IMR-90 (cell line): ENCODE measurements around the gene NRP1. TPM values are rescaled to one million over a fixed set of nuclear protein-coding genes. Genes with fewer than 3 reads are reported as not detected.

Experiments used
- ATAC-seq: fragments of 200-7000 bp; cut with Tn5 transposase; 2 replicates; pipeline ENCODE4 v1.9.1; 2020; ENCODE audit warnings: low read depth, mild to moderate bottlenecking, moderate library complexity
- BruUV-seq: library from RNA; stranded (reverse); fragments of 400-500 nt; replicated peaks from 2 replicates; lab custom pipeline; 2021; lab: Mats Ljungman, UMichigan
- CTCF ChIA-PET: fragments of 300-600 bp; formaldehyde crosslinking; extraction: SDS; loops from one replicate; lab custom pipeline; 2021; ENCODE audit warnings: antibody characterized with exemption; lab: Yijun Ruan, JAX
- POLR2A ChIA-PET: fragments of 300-600 bp; sonication (Branson Sonifier 250); formaldehyde crosslinking; loops from one replicate; lab custom pipeline; 2022; ENCODE audit warnings: antibody characterized with exemption; ENCODE audit not compliant: unreplicated experiment; lab: Charles Lee
- DNase-seq: peaks from one replicate; pipeline ENCODE4 v3.0.0; 2013
- H2AFZ ChIP-seq: replicated peaks from 2 replicates; pipeline ENCODE3; 2013; ENCODE audit warnings: low read length, mild to moderate bottlenecking; ENCODE audit not compliant: poor library complexity
- H2AK5ac ChIP-seq: 2 replicates; pipeline ENCODE4 v1.6.1; 2013; ENCODE audit warnings: low read depth, low read length, inconsistent platforms
- H2AK9ac ChIP-seq: replicated peaks from 2 replicates; pipeline ENCODE3; 2013; ENCODE audit warnings: mild to moderate bottlenecking, low read depth, low read length, moderate library complexity; ENCODE audit not compliant: poor library complexity
- H2BK120ac ChIP-seq: 2 replicates; pipeline ENCODE4 v1.6.1; 2013; ENCODE audit warnings: low read depth, low read length, inconsistent platforms
- H2BK15ac ChIP-seq: 3 replicates; pipeline ENCODE4 v1.6.1; 2013; ENCODE audit warnings: low read depth, low read length, inconsistent platforms
- H2BK20ac ChIP-seq: 2 replicates; pipeline ENCODE4 v1.6.1; 2013; ENCODE audit warnings: low read depth, mild to moderate bottlenecking, inconsistent platforms, low read length, moderate library complexity
- H2BK5ac ChIP-seq: 2 replicates; pipeline ENCODE4 v1.6.1; 2013; ENCODE audit warnings: mild to moderate bottlenecking, low read depth, low read length, inconsistent platforms; ENCODE audit not compliant: poor library complexity, severe bottlenecking
- H3K14ac ChIP-seq: replicated peaks from 2 replicates; pipeline ENCODE4 v1.6.1; 2013; ENCODE audit warnings: low read depth, low read length, inconsistent platforms
- H3K18ac ChIP-seq: 2 replicates; pipeline ENCODE4 v1.6.1; 2013; ENCODE audit warnings: low read depth, low read length, control low read depth
- H3K23ac ChIP-seq: 2 replicates; pipeline ENCODE4 v1.6.1; 2013; ENCODE audit warnings: low read depth, low read length, inconsistent platforms
- H3K27ac ChIP-seq: 2 replicates; pipeline ENCODE4 v1.5.1; 2013; ENCODE audit warnings: mild to moderate bottlenecking, control low read depth, low read length; ENCODE audit not compliant: insufficient read depth
- H3K27me3 ChIP-seq: 2 replicates; pipeline ENCODE4 v1.6.1; 2013; ENCODE audit warnings: low read length; ENCODE audit not compliant: control insufficient read depth, insufficient read depth
- H3K36me3 ChIP-seq: 2 replicates; pipeline ENCODE4 v1.6.1; 2013; ENCODE audit warnings: low read length, mixed read lengths; ENCODE audit not compliant: control insufficient read depth, insufficient read depth
- H3K4ac ChIP-seq: 2 replicates; pipeline ENCODE4 v1.6.1; 2013; ENCODE audit warnings: low read depth, low read length, inconsistent platforms
- H3K4me1 ChIP-seq: 2 replicates; pipeline ENCODE4 v1.6.1; 2013; ENCODE audit warnings: low read length, mixed read lengths; ENCODE audit not compliant: control insufficient read depth, insufficient read depth
- H3K4me2 ChIP-seq: 2 replicates; pipeline ENCODE4 v1.6.1; 2013; ENCODE audit warnings: low read depth, mild to moderate bottlenecking, control low read depth, low read length, moderate library complexity
- H3K4me3 ChIP-seq: 2 replicates; pipeline ENCODE4 v1.5.1; 2013; ENCODE audit warnings: low read depth, mild to moderate bottlenecking, control low read depth, low read length, moderate library complexity; ENCODE audit not compliant: insufficient read depth
- H3K56ac ChIP-seq: 2 replicates; pipeline ENCODE4 v1.6.1; 2013; ENCODE audit warnings: low read length, inconsistent platforms; ENCODE audit not compliant: insufficient read depth; ENCODE audit errors: extremely low read depth
- H3K79me1 ChIP-seq, 2 experiments: 2 replicates each; pipeline ENCODE4 v1.6.1; 2013; ENCODE audit warnings: low read length in 2 of 2, inconsistent platforms in 1 of 2, low read depth in 1 of 2
- H3K9ac ChIP-seq: 2 replicates; pipeline ENCODE4 v1.6.1; 2013; ENCODE audit warnings: low read depth, low read length, control low read depth
- H3K9me1 ChIP-seq: 2 replicates; pipeline ENCODE4 v1.6.1; 2013; ENCODE audit warnings: low read length, inconsistent platforms; ENCODE audit not compliant: insufficient read depth
- H3K9me3 ChIP-seq: 2 replicates; pipeline ENCODE4 v1.6.1; 2013; ENCODE audit warnings: low read length; ENCODE audit not compliant: control insufficient read depth, insufficient read depth
- H4K20me1 ChIP-seq: 2 replicates; pipeline ENCODE4 v1.6.1; 2013; ENCODE audit warnings: low read length, inconsistent platforms; ENCODE audit not compliant: insufficient read depth
- H4K5ac ChIP-seq: 2 replicates; pipeline ENCODE4 v1.6.1; 2013; ENCODE audit warnings: mild to moderate bottlenecking, low read depth, low read length, control low read depth
- H4K8ac ChIP-seq, 2 experiments: 2 replicates each; pipeline ENCODE4 v1.6.1; 2013; ENCODE audit warnings: low read depth in 2 of 2, low read length in 2 of 2, control low read depth in 1 of 2, inconsistent platforms in 1 of 2
- H4K91ac ChIP-seq: 2 replicates; pipeline ENCODE4 v1.6.1; 2013; ENCODE audit warnings: low read depth, low read length, inconsistent platforms; ENCODE audit not compliant: insufficient read depth
- CEBPB ChIP-seq: IDR thresholded peaks from 2 replicates; pipeline ENCODE4 v1.6.1; 2012; ENCODE audit warnings: low read depth, low read length, improper control_type of control experiment
- CTCF ChIP-seq: conservative IDR thresholded peaks from 2 replicates; pipeline ENCODE4 v1.5.1; 2012; ENCODE audit warnings: mild to moderate bottlenecking, low read depth, low read length, improper control_type of control experiment
- ELK1 ChIP-seq: fragments of 150-350 bp; IDR thresholded peaks from 2 replicates; pipeline ENCODE4 v1.6.1; 2016; ENCODE audit warnings: low read depth, mild to moderate bottlenecking, low read length, moderate library complexity, borderline replicate concordance
- FOS ChIP-seq: fragments of 150-350 bp; IDR thresholded peaks from 2 replicates; pipeline ENCODE4 v1.6.1; 2016; ENCODE audit warnings: low read depth, low read length
- MAFK ChIP-seq: IDR thresholded peaks from 2 replicates; pipeline ENCODE4 v1.6.1; 2012; ENCODE audit warnings: low read depth, low read length, improper control_type of control experiment
- MAZ ChIP-seq: IDR thresholded peaks from 2 replicates; pipeline ENCODE4 v1.6.1; 2012; ENCODE audit warnings: low read depth, mild to moderate bottlenecking, low read length, improper control_type of control experiment, moderate library complexity, borderline replicate concordance
- MXI1 ChIP-seq: IDR thresholded peaks from 2 replicates; pipeline ENCODE4 v1.6.1; 2012; ENCODE audit warnings: low read depth, mild to moderate bottlenecking, low read length, moderate library complexity, borderline replicate concordance
- NFE2L2 ChIP-seq: fragments of 150-350 bp; IDR thresholded peaks from 2 replicates; pipeline ENCODE4 v1.6.1; 2016; ENCODE audit warnings: low read depth, mild to moderate bottlenecking, low read length
- POLR2A ChIP-seq: IDR thresholded peaks from 2 replicates; pipeline ENCODE4 v1.6.1; 2012; ENCODE audit warnings: mild to moderate bottlenecking, low read depth, low read length
- RCOR1 ChIP-seq: IDR thresholded peaks from 2 replicates; pipeline ENCODE4 v1.6.1; 2012; ENCODE audit warnings: mild to moderate bottlenecking, low read length, improper control_type of control experiment; ENCODE audit not compliant: insufficient replicate concordance
- RFX5 ChIP-seq: IDR thresholded peaks from 2 replicates; pipeline ENCODE4 v1.8.0; 2012; ENCODE audit warnings: low read depth, mild to moderate bottlenecking, low read length, moderate library complexity
- WGBS, 2 experiments: methylation state at CpG; one replicate each; pipeline versions ENCODE4 v1.1.5 to v1.1.7; 2013; ENCODE audit warnings: missing lambda C conversion rate in 2 of 2; ENCODE audit not compliant: insufficient read length in 1 of 2; ENCODE audit errors: extremely low coverage in 2 of 2; 5-methylcytosine and 5-hydroxymethylcytosine counted together
- dilution Hi-C: fragments of 300-500 bp; cut with HindIII; formaldehyde crosslinking; loops from one replicate; pipeline ENCODE4 v1.14.3; 2018; ENCODE audit warnings: low sequenced_read_pairs; ENCODE audit not compliant: unreplicated experiment
- in situ Hi-C: fragments of 300-500 bp; cut with MboI; formaldehyde crosslinking; loops from 3 replicates; pipeline ENCODE4 v1.14.3; 2019; ENCODE audit warnings: low sequenced_read_pairs, inconsistent platforms, mixed read lengths
- intact Hi-C: fragments of 100-400 bp; cut with micrococcal nuclease; formaldehyde crosslinking; loops from 2 replicates; pipeline ENCODE4 v1.10.0; 2022
- polyA plus RNA-seq, 3 experiments: library from polyadenylated mRNA; depleted of rRNA; stranded (reverse); fragments of >200 nt; gene quantifications; 2 replicates each; pipeline ENCODE4 v1.2.3, GENCODE V29; 2012; ENCODE audit warnings: low replicate concordance in 1 of 3
- total RNA-seq: library from RNA; depleted of rRNA; stranded (reverse); fragments of >200 nt; gene quantifications from 2 replicates; pipeline ENCODE4 v1.2.3, GENCODE V29; 2012

Gene NRP1
- total and polyA plus RNA-seq, 2 of the 4 experiments (the other 2 are of a cell fraction), result 108 to 227 TPM

DNA sequence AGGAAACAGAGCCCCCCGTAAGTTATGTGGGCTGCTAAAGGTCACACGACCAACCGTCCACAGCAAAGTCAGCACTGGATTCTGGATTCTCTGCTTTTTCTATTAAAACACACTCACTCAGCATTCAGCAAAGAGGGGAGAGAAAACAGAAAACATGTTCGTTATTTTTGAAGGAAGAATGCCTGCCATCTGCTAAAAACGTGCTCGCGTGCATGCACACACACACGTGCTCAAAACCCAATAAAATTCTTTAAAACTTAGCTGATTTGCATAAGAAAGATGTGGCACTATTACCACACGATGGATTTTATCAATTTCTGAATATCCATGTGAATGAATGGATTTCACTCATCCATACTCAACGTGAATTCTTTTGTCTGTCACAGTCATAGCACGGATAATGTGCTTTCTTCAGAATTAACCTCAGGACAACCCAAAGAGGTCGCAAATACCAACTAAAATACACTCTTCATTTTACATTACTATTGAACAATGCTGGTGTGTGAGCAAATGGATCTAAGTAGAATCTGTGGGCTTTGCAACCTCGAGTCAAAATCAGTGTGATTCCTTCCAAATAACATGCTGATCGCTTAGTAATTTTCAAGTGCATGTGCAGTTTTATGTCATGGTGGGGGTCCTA is 40.8 kb downstream of the NRP1 start:
- intact Hi-C loops (no loop called here), in situ Hi-C loops (no loop called here), dilution Hi-C loops (no loop called here)
- Histone ChIP-seq H3K18ac (no peak overlapping the region), H3K27ac (no peak overlapping the region), H3K14ac (no peak overlapping the region), H3K4me3 (no peak overlapping the region), H2BK5ac (no peak overlapping the region), H3K36me3 (0 out of 2 replicates have a peak, but pooled peaks cover 3% of the 10 kb centered on the region), H3K9ac (no peak overlapping the region), H2BK15ac (no peak overlapping the region), H2AFZ (no peak overlapping the region), H4K91ac (no peak overlapping the region), H3K4ac (no peak overlapping the region), H3K9me3 (no peaks in the 10 kb centered on the region), H3K23ac (no peak overlapping the region), H3K4me2 (no peak overlapping the region), H2BK120ac (no peak overlapping the region; the same call in 1 of the 2 replicates), H3K4me1 (peaks cover 10% of the 10 kb centered on the region), H3K56ac (no peak overlapping the region), H4K20me1 (peaks cover 13% of the 10 kb centered on the region; the same call in 1 of the 2 replicates), H4K8ac (no peak overlapping the region), H3K9me1 (peaks cover 12% of the 10 kb centered on the region), H3K27me3 (no peaks in the 10 kb centered on the region), H2AK5ac (peak overlapping the region; percentile 5; the same call in 1 of the 2 replicates), H2AK9ac (no peak overlapping the region), H2BK20ac (no peak overlapping the region), H4K5ac (no peak overlapping the region; the same call in 1 of the 2 replicates), H3K79me1 (peaks cover 37 to 76% of the 10 kb centered on the region in 2 experiments)
- WGBS, 2 experiments, result no CpG with 5 or more reads among the region's 14 CpGs
- no peak for ATAC-seq
- BruUV-seq, result no TSS peak
- DNase-seq, result no peak
- POLR2A ChIA-PET, result no interaction called here
- CTCF ChIA-PET, result no interaction called here
- TF ChIP-seq RCOR1 (no peak), FOS (no peak), CEBPB (no peak), RFX5 (no peak), CTCF (no peak), POLR2A (no peak), ELK1 (no peak), MAFK (no peak), MXI1 (no peak), MAZ (no peak), NFE2L2 (no peak)
